GM12801 (cell line): ENCODE data around the gene BST2.

Experiments used
- TF ChIP-seq, protein P1 (sequence below): IDR thresholded peaks from one replicate; pipeline ENCODE4 v1.5.1; 2011; ENCODE audit warnings: control low read depth; ENCODE audit not compliant: insufficient read length; ENCODE audit errors: extremely low read depth

BST2 gene, protein sequence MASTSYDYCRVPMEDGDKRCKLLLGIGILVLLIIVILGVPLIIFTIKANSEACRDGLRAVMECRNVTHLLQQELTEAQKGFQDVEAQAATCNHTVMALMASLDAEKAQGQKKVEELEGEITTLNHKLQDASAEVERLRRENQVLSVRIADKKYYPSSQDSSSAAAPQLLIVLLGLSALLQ

DNA sequence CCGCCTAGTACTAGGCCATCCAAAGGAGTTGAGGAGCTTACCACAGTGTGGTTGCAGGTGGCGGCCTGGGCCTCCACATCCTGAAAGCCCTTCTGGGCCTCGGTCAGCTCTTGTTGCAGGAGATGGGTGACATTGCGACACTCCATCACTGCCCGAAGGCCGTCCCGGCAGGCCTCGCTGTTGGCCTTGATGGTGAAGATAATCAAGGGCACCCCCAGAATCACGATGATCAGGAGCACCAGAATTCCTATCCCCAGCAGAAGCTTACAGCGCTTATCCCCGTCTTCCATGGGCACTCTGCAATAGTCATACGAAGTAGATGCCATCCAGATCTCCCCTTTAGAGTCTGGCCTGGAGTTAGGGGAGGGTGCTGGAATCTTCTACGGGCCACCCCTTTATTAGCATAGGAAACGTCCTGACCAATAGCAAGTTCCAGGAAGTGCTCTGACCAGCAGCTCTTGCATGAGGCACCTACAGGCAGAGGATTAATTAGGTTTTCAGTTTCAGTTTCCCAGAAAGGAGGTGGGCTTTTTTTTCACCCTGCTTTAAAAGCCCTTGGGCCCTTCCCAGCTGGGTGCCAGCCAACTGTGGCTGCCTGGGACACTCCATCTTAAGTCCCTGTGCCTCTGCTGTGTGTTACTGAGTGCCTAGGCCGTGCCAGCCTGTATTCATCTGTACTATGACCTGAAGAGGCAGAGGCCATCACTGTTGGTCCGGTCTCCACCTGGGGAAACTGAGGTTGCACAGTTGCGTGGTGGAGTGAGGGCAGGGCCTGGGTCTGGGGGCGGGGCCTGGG, at the start of gene BST2:
BST2 (minus strand) TSS at position 381 of the 796 bp plus-strand sequence; CDS start at position 326, 55 bp downstream.
- TF ChIP-seq, protein P1, sequence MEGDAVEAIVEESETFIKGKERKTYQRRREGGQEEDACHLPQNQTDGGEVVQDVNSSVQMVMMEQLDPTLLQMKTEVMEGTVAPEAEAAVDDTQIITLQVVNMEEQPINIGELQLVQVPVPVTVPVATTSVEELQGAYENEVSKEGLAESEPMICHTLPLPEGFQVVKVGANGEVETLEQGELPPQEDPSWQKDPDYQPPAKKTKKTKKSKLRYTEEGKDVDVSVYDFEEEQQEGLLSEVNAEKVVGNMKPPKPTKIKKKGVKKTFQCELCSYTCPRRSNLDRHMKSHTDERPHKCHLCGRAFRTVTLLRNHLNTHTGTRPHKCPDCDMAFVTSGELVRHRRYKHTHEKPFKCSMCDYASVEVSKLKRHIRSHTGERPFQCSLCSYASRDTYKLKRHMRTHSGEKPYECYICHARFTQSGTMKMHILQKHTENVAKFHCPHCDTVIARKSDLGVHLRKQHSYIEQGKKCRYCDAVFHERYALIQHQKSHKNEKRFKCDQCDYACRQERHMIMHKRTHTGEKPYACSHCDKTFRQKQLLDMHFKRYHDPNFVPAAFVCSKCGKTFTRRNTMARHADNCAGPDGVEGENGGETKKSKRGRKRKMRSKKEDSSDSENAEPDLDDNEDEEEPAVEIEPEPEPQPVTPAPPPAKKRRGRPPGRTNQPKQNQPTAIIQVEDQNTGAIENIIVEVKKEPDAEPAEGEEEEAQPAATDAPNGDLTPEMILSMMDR: no peak

DNA sequence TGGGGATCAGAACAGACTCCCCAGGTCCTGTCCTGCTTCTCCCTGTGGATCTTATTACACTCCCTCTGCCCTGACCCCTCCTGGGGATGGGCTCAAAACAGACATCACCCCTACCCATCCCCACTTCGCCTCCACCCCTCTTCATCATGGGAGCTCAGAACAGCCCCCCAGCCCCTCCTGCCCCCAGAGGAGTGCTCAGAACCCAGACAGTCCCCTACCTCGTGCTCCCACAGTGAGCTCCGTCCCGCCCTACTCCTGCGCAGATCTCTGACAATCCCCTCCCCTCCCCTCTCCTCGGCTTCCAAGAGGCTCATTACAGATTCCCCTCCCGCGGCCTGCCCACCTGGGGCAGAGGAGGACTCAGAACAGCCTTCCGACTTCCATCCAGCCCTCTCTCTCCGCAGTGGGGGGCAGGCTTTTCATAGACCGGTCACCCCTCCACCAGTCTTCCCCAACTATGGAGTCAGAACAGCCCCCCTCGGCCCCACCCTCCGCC, 49.2 kb upstream of the BST2 start:
- TF ChIP-seq, protein P1: no peak

DNA sequence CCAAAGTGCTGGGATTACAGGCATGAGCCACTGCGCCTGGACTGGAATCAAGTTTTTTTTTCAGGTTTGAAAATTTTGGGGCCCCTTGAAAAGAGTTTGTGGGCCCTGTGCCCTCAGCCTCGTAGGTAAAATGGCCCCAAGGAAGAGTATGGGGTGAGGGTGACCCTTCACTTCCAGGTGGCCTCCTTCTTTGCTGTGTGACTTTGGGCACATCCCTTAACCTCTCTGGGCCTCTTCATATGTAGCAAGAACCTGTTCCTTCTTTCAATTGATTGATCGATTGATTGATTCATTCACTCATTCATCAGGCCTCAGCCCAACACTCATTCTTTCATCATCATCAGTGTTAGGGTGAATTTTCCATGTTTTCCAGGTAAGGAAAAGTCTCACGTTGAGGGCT, 46.4 kb upstream of the BST2 start:
- TF ChIP-seq, protein P1: no peak

DNA sequence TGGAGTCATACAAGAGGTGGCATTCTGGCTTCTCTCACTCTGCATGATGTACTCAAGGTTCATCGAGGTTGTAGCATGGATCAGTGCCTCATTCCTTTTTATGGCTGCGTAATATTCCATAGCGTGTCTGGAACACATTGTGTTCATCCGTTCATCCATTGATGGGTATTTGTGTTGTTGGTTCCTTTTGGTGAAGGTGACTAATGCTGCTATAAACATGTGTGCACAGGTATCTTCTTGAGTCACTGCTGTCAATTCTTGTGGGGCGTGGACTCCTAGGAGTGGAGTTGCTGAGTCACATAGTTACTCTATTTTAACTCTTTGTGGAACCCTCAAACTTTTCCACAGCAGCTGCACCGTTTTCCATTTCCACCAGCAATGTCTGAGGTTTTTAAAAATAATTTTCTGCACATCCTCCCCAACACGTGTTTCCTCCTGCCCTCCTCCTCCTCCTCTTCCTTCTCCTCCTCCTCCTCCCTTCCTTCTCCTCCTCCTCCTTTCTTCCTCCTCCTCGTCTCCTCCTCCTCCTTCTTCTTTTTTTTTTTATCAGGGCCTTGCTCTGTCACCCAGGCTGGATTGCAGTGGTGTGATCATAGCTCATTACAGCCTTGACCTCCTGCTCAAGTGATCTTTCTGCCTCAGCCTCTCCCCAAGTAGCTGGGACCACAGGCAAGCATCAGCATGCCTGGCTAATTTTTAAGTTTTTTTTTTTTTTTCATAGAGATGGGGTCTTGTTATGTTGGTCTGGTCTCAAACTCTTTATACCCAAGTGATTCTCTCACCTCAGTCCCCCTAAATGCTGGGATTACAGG, 45.0 kb upstream of the BST2 start:
- TF ChIP-seq, protein P1: no peak

DNA sequence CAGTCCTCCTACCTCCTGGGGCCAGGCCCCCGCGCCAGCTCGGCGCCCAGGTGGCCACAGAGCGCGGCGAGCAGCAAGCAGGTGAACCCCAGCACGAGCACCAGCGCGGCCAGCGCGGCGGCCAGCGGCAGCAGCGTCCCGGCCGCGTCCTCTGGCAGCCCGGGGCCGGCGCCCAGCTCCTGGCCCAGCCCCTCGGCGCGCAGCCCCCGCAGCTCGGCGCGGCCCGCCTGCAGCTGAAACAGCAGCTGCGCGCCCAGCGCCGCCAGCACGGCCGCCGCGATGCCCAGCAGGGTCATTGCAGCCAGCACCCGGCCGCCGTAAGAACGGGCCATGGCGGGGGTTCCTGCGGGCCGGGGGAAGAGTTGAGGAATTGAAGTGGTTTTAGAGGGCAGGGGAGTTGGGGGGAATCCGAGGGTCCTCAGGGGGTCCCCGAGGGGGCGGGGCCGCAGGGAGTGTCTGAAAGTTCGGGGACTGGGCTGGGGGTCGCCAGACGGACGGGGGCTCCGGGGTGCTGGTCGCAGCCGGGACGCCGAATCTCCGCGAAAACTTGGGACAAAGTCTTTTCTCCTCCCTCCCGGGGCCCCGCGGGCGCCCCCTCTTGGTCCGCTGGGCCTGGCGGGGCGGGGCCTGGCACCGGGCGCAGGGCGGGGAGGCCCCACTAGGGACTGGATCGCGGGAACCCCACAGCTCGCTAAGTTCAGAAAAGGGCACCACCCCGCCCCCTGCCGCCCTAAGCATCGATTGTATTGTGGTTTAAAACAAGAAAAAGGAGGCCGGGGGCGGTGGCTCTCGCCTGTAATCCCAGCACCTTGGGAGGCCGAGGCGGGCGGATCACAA, 42.9 kb upstream of the BST2 start, which contains the start of gene TMEM221:
TMEM221 (minus strand) TSS at position 538 of the 837 bp plus-strand sequence; CDS start at position 332, 206 bp downstream.
- TF ChIP-seq, protein P1: no peak

DNA sequence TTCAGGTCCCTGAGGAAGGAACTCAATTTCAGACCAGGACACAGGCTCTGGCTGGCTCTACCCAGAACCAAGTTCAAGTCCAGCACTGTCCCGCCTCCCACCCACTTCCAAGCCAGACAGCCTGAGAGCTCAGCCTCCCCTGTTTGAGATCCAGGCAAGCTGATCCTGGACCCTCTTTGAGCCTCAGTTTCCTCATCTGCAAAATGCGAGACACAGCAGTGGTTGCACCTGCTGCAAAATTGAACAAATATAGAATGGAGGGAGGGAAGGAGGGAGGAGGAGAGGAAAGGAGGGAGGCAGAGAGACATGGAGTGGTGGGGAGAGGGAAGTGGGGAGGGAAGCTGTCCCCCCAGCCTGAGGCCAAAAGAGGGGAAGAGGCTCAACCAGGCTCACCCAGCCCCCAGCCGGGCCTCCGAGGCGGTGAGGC, 42.3 kb upstream of the BST2 start:
- TF ChIP-seq, protein P1: no peak
